GM18526 (cell line): ENCODE data around the gene AAK1.

Source experiments
- POLR2A ChIP-seq: IDR thresholded peaks from 3 replicates; pipeline ENCODE4 v1.6.1; 2011; ENCODE audit not compliant: insufficient read length; ENCODE audit errors: extremely low read depth

AAK1 gene

GRCh38 chr2:69668598-69668997, 25.1 kb upstream of the AAK1 start:
- no peak for TF ChIP-seq POLR2A

- TF ChIP-seq POLR2A = no peak
Measured at GRCh38 chr2:69667805-69668382, 24.4 kb upstream of the AAK1 start.

DNA sequence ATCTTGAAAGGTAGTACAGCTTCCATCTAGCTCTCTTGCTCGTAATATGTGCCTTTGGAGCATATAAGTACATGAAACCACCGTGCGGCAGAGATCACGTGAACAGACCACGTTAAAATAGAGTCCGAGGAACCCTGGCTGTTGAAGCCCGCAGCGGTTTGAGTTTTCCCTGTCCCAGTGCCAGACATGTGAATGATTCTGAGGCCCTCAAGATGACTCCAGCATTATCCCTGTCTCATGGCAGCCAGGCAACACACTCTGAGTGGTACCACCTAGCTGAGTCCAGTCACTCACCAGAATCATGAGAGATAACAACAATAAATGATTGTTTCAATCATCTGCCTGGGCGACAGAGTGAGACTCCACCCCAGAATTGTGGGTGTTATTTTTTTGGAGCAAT, 21.6 kb upstream of the AAK1 start:
- no peak for TF ChIP-seq POLR2A

GRCh38 chr2:69663860-69664259, 20.3 kb upstream of the AAK1 start:
- no peak for TF ChIP-seq POLR2A

- TF ChIP-seq POLR2A = no peak
Measured at GRCh38 chr2:69660637-69661036, 17.1 kb upstream of the AAK1 start.

DNA sequence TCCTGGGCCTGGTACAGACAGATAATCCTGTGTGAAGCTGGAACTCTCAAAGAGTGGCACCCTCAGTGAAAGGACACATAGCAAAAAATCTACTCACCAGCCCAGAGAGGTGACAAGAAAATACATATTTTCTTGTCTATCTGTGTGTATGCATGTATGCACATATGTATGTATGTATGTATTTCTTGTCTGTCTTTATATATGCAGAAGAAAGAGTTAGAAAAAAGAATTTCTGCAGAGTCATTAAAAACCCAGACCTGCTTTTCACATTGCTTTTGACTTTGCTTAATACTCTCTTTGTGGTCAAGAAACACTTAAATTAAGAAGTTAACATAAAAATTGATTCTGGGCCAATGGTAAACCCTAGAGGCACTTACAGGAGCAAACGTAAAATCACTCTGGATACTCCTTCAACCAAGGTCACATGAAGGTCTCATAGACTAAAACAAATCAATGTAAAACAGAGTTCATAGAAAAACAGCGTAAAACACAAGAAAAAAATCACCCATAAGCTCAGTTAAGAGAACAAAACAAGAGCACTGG, 16.5 kb upstream of the AAK1 start:
- TF ChIP-seq POLR2A = no peak

DNA sequence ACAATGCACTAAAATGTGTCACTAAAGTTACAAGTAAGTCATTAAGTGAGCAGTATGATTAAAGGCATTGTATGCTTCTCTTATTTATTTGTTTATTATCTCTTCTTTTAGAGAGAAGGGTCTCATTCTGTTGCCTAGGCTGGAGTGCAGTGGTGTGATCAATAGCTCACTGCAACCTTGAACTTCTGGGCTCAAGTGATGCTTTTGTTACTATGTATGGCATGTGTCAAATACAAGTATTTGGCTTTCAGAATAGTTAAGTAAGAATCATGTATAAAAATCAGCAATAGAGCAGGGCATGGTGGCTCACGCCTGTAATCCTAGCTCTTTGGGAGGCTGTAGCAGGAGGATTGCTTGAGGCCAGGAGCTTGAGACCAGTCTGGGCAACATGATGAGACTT, 15.8 kb upstream of the AAK1 start:
- TF ChIP-seq POLR2A = no peak

- no peak for TF ChIP-seq POLR2A
Measured at GRCh38 chr2:69652206-69652605, 8.7 kb upstream of the AAK1 start.

DNA sequence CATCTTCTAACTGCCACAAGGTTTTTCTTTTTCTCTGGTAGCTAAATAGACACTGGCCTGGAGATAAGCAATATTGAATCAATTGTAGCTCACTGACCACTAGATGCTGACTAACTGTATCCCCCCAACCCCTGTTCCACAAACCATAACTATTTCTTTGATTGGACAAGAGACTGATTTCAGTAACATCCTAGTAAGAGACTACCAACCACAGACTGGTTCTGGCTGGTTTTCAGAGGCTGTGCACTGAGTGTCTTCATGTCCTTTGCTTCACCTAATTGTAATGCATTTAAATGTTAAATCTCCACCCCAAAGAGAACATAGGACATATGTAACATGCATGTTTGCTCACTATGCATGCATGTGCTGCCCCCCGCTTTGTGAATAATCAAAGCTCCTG, 3.2 kb upstream of the AAK1 start:
- TF ChIP-seq POLR2A = no peak

DNA sequence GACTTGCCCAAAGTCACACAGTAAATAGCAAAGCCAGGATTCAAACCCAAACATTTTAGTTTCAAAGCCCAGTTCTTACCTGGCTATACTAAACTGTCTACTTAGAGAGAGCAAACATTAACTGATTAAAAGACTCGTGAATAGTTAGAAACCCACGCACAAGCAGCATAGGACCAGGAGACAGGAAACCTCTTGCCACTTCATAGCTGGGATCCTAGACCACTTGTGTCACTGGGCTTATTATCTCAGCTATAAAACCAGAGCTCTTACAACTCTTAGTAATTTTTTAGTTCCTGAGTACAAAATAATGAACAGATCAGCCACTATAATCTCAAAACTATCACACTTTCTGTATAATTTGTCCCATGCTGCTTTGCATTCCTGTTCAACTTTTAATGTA, 2.4 kb upstream of the AAK1 start:
- TF ChIP-seq POLR2A = no peak

DNA sequence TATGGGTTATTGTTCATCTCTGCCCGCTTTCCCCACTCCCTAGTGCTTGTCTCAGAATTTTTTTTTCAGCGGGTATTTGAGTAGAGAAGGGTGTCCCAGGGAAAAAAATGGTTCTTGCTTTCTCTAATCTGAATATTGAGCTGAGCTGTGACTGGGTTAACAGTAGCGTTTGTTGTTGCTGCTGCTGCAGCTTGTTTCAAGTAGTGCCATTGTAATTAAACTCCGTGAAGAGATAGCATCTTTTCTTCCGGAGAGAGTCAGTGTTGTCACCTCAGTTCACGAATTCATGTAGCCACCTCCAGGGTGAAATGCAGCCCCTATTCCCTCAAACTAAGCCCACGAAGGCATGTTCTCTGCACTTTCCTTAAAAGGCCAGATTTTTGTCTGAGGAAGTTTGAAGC, 1.5 kb upstream of the AAK1 start:
- no peak for TF ChIP-seq POLR2A

DNA sequence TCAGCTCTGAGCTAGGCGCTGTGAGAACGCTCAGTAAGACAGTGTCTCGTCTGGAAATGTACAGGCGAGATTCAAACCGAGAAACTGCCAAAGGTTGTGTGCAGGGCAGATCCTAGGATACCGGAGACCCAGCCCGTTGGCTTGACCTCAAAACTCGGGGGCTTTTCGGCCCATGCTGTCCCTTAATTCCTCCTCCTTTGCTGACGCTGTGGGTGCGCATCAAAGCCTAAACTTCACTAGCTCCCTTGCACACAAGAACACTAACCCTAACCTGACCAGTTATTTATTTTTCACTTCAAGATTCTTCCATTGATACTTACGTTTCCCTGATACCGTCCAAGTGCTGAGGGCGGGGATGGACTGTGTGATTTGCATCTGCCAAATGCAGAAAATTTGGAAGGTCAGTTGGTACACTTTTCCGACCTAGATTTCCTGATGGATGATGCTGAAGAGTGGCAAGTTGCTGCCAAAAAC, 1.0 kb upstream of the AAK1 start:
- no peak for TF ChIP-seq POLR2A

- no peak for TF ChIP-seq POLR2A
Measured at GRCh38 chr2:69642709-69643601, 584 bp downstream of the AAK1 start.

DNA sequence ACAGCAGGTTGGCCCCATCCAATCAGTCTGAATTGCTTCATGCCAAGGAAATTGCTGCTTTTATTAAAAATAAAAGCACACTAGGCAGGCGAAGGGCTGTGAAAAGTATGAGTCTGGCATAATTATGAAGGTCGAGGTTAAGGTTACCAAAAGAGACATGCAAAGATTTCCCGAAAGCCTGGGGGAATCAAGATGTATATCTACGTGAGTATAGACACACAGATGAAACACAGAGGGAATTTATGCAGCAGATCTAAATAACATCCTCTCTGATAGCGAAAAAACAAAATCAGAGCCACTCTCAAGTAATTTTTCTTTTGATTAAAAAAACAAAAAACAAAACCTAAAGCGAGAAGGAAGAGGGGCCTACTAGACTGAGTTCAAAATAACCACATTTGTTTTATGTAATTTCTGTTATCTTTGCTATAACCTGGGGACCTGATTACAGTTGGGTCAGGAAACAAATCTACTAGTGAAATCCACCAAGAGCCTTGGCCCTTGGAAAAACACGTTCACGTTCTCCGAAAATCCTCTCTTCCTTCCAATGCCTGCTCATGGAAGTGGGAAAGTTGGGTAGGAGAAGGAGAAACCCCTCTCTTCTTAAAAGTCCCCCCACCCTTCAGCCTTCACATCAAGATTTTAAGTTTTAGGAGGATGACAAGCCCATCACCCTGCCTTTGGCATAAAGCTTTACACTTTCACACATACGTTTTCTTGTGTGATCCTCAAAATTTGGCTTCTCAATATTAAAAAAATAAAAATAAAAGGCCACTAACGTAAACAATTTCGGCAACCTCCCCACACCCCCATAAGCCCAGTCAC, 1.4 kb downstream of the AAK1 start:
- no peak for TF ChIP-seq POLR2A

- no peak for TF ChIP-seq POLR2A
Measured at GRCh38 chr2:69641471-69641870, 2.1 kb downstream of the AAK1 start.
